HG02642 (cell line): Measurements from ENCODE around the gene SGK2.
"Not testable (repeated sequence)": the region's sequence is repeated elsewhere in the genome, so short reads cannot be mapped to it uniquely, and the experiment has no call there.

Experiments used
- ATAC-seq: cut with Tn5 transposase; IDR thresholded peaks from one replicate; pipeline ENCODE4 v1.9.1; 2021; ENCODE audit warnings: mild to moderate bottlenecking; ENCODE audit not compliant: unreplicated experiment, poor library complexity

Gene SGK2

DNA sequence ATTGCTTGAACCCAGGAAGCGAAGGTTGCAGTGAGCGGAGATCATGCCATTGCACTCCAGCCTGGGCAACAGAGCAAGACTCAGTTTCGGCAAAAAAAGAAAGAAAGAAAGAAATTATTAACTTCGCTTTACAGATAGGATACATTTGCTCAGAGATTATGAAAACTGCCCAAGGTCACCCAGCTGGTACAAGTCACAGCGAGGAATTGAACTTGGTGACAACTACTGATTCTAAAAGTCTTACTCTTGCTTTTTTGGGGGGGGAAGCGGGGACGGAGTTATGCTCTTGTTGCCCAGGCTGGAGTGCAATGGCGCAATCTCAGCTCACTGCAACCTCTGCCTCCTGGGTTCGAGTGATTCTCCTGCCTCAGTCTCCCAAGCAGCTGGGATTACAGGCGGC is 29.7 kb downstream of the SGK2 start:
- ATAC-seq, result not testable (repeated sequence)

DNA sequence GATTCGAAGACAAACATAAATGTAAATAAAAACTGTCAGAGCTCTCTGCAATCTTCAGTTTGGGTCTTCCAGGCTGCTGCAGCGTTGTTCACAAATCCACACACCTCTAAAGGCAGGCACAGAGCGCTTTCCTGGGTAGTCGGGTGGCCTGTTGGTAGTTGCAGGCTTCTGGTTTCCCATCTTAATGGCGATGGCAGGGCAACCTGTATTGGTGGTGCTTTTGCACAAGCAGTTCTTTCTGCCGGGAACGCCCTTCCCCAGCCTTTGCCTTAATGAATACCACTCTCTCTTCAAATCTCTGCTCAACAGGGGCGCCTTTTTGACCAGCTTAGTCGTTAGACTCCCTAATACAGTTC is 31.2 kb downstream of the SGK2 start:
- no peak for ATAC-seq

DNA sequence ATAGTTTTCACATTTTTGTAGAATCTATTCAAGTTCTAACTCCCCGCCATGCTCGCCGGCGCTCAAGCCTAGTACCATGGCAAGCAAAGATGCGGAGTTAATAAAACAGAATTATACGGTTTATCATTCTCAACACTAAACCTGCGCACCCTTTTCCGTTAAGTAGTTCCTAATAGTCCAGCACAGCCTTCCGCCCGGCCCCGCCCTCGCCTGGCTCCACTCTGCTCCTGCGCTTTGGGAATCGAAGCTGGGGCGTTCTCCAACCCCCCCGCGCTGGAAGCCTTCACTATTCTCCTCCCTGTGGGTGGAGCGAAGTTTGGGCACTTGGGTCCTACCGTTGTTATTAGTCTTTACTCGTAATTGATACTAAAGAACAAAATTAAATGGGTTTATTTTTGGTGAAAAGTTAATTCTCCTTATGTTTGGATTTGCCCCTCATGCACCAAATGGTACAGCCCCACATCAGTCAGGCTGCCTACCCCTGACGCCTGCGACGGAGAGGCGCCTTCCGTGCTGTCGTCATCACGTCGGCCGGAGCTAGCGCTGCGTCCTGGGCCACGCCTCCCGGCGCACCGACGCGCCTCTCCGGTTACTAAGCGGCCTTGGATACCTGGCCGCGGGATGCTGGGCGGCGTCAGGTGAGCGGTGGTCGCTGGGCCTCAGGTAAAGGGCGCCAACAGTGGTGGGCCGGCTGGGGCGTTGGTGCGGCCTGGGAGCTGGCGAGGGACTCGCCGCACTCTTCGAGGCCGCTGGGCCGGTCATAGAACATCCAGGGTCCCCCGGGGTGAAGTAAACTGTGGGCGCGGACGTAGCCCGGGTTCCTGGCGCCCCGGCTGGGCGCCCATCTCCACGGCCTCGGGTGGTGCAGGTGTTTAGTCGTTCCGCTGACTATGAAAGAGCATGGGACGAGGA is 31.8 kb downstream of the SGK2 start, which contains the start of gene IFT52:
IFT52 (plus strand) TSS at position 546 of the 912 bp plus-strand sequence. CDS start 3,762 bp downstream, outside the sequence.
- peak; percentile 99 for ATAC-seq

DNA sequence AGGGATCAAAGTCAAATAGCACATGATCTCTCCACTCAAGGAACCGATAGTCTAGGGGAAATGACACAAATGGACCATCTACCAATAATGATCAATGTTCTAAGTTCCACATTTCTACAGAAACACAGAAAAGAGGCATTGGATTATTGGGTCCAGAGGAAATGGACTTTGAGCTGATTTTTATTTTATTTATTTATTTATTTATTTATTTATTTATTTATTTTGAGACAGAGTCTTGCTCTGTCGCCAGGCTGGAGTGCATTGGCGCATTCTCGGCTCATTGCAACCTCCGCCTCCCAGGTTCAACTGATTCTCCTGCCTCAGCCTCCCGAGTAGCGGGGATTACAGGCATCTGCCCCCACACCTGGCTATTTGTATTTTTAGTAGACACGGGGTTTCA is 43.1 kb downstream of the SGK2 start:
- ATAC-seq, result not testable (repeated sequence)

DNA sequence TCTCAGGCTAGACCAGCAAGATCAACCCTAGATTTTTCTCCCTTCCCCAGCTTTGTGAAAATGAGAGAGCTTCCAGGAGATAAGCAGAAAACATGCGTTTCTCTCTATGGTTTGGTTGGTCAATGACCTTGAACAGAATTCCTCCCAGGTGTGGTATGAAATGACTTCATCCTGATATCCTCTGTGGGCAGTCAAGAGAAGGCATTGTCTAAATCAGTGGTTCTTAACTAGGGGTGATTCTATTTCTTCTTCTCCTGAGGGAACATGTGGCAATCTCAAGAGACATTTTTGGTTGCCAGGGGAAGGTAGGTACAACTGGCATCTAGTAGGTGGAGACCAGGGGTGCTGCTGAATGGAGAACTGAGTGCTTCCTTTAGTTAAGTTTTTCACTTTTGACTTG is 44.3 kb downstream of the SGK2 start:
- ATAC-seq, result no peak

DNA sequence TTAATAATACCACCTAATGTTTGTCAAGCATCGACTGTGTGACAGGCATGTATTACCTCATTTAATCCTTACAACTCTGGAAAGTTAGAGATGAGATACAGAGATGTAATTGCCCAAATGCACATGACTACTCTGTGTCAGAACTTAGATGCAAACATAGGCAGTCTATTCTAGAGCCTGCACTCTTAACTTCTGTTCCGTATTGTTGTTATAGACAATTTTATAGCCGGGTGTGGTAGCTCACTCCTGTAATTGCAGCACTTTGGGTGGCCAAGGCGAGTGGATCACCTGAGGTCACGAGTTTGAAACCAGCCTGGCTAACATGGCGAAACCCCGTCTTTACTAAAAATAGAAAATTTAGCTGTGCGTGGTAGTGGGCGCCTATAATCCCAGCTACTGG is 46.9 kb downstream of the SGK2 start:
- no peak for ATAC-seq

DNA sequence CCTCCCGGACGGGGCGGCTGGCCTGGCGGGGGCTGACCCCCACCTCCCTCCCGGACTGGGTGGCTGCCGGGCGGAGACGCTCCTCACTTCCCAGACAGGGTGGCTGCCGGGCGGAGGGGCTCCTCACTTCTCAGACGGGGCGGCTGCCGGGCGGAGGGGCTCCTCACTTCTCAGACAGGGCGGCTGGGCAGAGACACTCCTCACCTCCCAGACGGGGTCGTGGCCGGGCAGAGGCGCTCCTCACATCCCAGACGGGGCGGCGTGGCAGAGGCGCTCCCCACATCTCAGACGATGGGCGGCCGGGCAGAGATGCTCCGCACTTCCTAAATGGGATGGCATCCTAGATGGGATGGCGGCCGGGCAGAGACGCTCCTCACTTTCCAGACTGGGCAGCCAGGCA is 48.5 kb downstream of the SGK2 start:
- ATAC-seq, result not testable (repeated sequence)

DNA sequence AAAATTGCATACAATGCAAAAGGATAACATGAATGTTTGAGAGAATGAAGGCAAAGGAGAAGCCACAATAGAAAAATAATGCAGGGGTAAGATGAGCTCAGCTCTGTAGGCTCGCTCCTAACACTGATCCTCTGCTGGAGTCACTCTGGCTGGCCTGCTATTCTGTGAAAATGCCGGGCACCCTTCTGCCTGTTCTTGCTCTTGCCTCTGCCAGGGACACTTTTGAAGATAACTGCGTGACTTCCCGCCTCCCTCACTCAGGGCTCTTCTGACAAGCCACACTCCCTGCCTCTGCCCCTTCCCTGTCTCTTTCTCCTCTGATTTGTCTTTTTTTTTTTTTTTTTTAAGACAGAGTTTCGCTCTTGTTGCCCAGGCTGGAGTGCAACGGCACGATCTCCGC is 72.8 kb downstream of the SGK2 start:
- ATAC-seq, result no peak
